Liver (tissue), 9 donors: ENCODE measurements around the gene OSGIN1. TPM values are rescaled to one million over a fixed set of nuclear protein-coding genes. Genes with fewer than 3 reads are reported as not detected.

ENCODE experiments used
- DNase-seq: peaks from one replicate; pipeline ENCODE4 v3.0.0-alpha.2; 2017; ENCODE audit warnings: low spot score
- H3K27ac ChIP-seq, 2 donors: one replicate each; pipeline ENCODE4 v1.7.0; 2013; ENCODE audit warnings: inconsistent platforms in 2 of 2, low read length in 2 of 2, control low read depth in 1 of 2, low read depth in 1 of 2, mild to moderate bottlenecking in 1 of 2
- H3K27me3 ChIP-seq, 4 donors: one replicate each; pipeline versions ENCODE4 v1.6.1 to v1.7.0; 2013; ENCODE audit warnings: low read length in 3 of 4, inconsistent platforms in 1 of 4, mild to moderate bottlenecking in 1 of 4, moderate library complexity in 1 of 4; ENCODE audit not compliant: control insufficient read depth in 4 of 4, insufficient read depth in 4 of 4
- H3K36me3 ChIP-seq, 4 donors: one replicate each; pipeline versions ENCODE4 v1.6.1 to v1.7.0; 2013; ENCODE audit warnings: low read length in 3 of 4, mild to moderate bottlenecking in 3 of 4, low read depth in 1 of 4, moderate library complexity in 1 of 4; ENCODE audit not compliant: control insufficient read depth in 4 of 4, insufficient read depth in 3 of 4
- H3K4me1 ChIP-seq, 4 donors: one replicate each; pipeline versions ENCODE4 v1.6.1 to v1.7.0; 2013; ENCODE audit warnings: low read length in 3 of 4, mild to moderate bottlenecking in 3 of 4, moderate library complexity in 1 of 4; ENCODE audit not compliant: control insufficient read depth in 4 of 4, insufficient read depth in 4 of 4
- H3K4me3 ChIP-seq, 3 donors: one replicate each; pipeline versions ENCODE4 v1.6.1 to v1.7.0; 2013; ENCODE audit warnings: low read length in 3 of 3, control low read depth in 1 of 3, low read depth in 1 of 3, mild to moderate bottlenecking in 1 of 3
- H3K9ac ChIP-seq, 2 donors: one replicate each; pipeline ENCODE4 v1.7.0; 2013; ENCODE audit warnings: low read length in 2 of 2, mild to moderate bottlenecking in 2 of 2, moderate library complexity in 2 of 2, control low read depth in 1 of 2, low read depth in 1 of 2
- H3K9me3 ChIP-seq, 4 donors: one replicate each; pipeline versions ENCODE4 v1.6.1 to v1.7.0; 2013; ENCODE audit warnings: low read length in 3 of 4; ENCODE audit not compliant: control insufficient read depth in 4 of 4
- ATF3 ChIP-seq: IDR thresholded peaks from 2 replicates; pipeline ENCODE4 v1.6.1; 2016; ENCODE audit warnings: antibody characterized with exemption
- CTCF ChIP-seq: fragments of 150-350 bp; IDR thresholded peaks from 2 replicates; pipeline ENCODE4 v1.5.1; 2017; ENCODE audit warnings: improper control_type of control experiment, low read depth, low read length; ENCODE audit not compliant: missing input control
- EGR1 ChIP-seq, 2 donors: IDR thresholded peaks; 2 replicates each; pipeline ENCODE4 v1.6.1; 2016 to 2018; ENCODE audit warnings: antibody characterized with exemption in 2 of 2, low read depth in 2 of 2
- FOXA1 ChIP-seq: IDR thresholded peaks from 2 replicates; pipeline ENCODE4 v1.6.1; 2016; ENCODE audit warnings: antibody characterized with exemption
- FOXA2 ChIP-seq: IDR thresholded peaks from 2 replicates; pipeline ENCODE4 v1.6.1; 2016; ENCODE audit warnings: antibody characterized with exemption
- GABPA ChIP-seq, 2 donors: IDR thresholded peaks in 1 of 2; conservative IDR thresholded peaks in 1 of 2; 2 replicates each; pipeline ENCODE4 v1.6.1; 2016; ENCODE audit warnings: antibody characterized with exemption in 2 of 2, mild to moderate bottlenecking in 1 of 2, moderate library complexity in 1 of 2
- HNF4A ChIP-seq, 2 donors: conservative IDR thresholded peaks; 2 replicates each; pipeline ENCODE4 v1.6.1; 2016; ENCODE audit warnings: antibody characterized with exemption in 2 of 2, mild to moderate bottlenecking in 2 of 2
- HNF4G ChIP-seq: IDR thresholded peaks from 2 replicates; pipeline ENCODE4 v1.6.1; 2016; ENCODE audit warnings: antibody characterized with exemption
- JUND ChIP-seq, 2 donors: IDR thresholded peaks; 2 replicates each; pipeline ENCODE4 v1.6.1; 2016; ENCODE audit warnings: antibody characterized with exemption in 2 of 2
- NR2F2 ChIP-seq: IDR thresholded peaks from 2 replicates; pipeline ENCODE4 v1.6.1; 2016; ENCODE audit warnings: antibody characterized with exemption
- RAD21 ChIP-seq, 2 donors: IDR thresholded peaks; 2 replicates each; pipeline ENCODE4 v1.6.1; 2016; ENCODE audit warnings: antibody characterized with exemption in 2 of 2, mild to moderate bottlenecking in 2 of 2
- REST ChIP-seq: IDR thresholded peaks from 2 replicates; pipeline ENCODE4 v1.6.1; 2016; ENCODE audit warnings: antibody characterized with exemption, mild to moderate bottlenecking
- RXRA ChIP-seq, 2 donors: IDR thresholded peaks; 2 replicates each; pipeline ENCODE4 v1.6.1; 2017 to 2018; ENCODE audit warnings: antibody characterized with exemption in 2 of 2, mild to moderate bottlenecking in 1 of 2
- SP1 ChIP-seq: IDR thresholded peaks from 2 replicates; pipeline ENCODE4 v1.6.1; 2018; ENCODE audit warnings: antibody characterized with exemption, mild to moderate bottlenecking
- TAF1 ChIP-seq: conservative IDR thresholded peaks from 2 replicates; pipeline ENCODE4 v1.6.1; 2016; ENCODE audit warnings: antibody characterized with exemption, mild to moderate bottlenecking
- YY1 ChIP-seq: IDR thresholded peaks from 2 replicates; pipeline ENCODE4 v1.6.1; 2016; ENCODE audit warnings: antibody characterized with exemption, mild to moderate bottlenecking
- WGBS: extraction: QIAGEN DNeasy Blood & Tissue Kit; methylation state at CpG from one replicate; pipeline ENCODE4 v1.1.7; 2013; 5-methylcytosine and 5-hydroxymethylcytosine counted together
- polyA plus RNA-seq, 2 donors: library from polyadenylated mRNA; stranded (reverse) in 1 of 2; unstranded in 1 of 2; fragments of 200-250 nt in 1 of 2; fragments of >200 nt in 1 of 2; fragmentation: Nextera tagmentation in 1 of 2; extraction: Ambion mirVana in 1 of 2; gene quantifications; one replicate each; pipeline versions ENCODE4 v1.2.1 to v1.2.3, GENCODE V29; 2013 to 2015
- total RNA-seq, 2 donors: library from RNA; depleted of rRNA; stranded (reverse); fragments of >200 nt; gene quantifications; one replicate each; pipeline ENCODE4 v1.2.3, GENCODE V29; 2014
- TF ChIP-seq, protein P1 (sequence below): IDR thresholded peaks from 2 replicates; pipeline ENCODE4 v1.6.1; 2016; ENCODE audit warnings: antibody characterized with exemption
- TF ChIP-seq, protein P2 (sequence below): IDR thresholded peaks from 2 replicates; pipeline ENCODE4 v1.6.1; 2016; ENCODE audit warnings: antibody characterized with exemption
- donor health status: healthy.
- donor health status: healthy.
- donor health status: healthy.
- donor health status: healthy.
- donor health status: healthy.

The OSGIN1 gene
- total and polyA plus RNA-seq, 4 donors = 7.1 to 90.4 (median 60.4) TPM

DNA sequence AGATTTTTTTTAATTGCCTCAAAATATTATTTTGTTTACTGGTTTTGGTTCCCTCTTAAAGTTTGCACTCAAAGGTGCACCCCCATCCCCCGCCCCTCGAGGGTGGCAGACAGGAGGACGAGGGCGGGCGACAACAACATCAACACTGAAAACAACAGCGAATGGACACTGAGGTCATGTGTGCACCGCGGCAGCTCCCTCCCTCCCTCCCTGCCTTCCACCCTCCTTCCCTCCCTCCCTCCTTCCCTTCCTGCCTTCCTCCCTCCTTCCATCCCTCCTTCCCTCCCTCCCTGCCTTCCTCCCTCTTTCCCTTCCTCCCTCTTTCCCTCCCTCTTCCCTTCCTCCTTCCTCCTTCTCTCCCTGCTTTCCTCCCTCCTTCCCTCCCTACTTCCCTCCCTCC lies 1.5 kb upstream of the OSGIN1 start:
- H3K9ac ChIP-seq = no peak overlapping the region
- DNase-seq = no peak
- peaks cover 0 to 8% (median 0%) of the 10 kb centered on the region in 4 donors for H3K36me3 ChIP-seq
- H3K9me3 ChIP-seq = no peaks in the 10 kb centered on the region
- no peak overlapping the region for H3K4me3 ChIP-seq
- TF ChIP-seq SP1 = no peak
- no peak for TF ChIP-seq FOXA1
- TF ChIP-seq, protein P1, sequence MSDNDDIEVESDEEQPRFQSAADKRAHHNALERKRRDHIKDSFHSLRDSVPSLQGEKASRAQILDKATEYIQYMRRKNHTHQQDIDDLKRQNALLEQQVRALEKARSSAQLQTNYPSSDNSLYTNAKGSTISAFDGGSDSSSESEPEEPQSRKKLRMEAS = no peak
- no peak for TF ChIP-seq JUND (IDR thresholded peaks at IDR 0.05)
- no peak overlapping the region for H3K27ac ChIP-seq
- 22% methylated on average over 8 of the region's 8 CpGs for WGBS
- no peaks in the 10 kb centered on the region for H3K27me3 ChIP-seq
- H3K4me1 ChIP-seq = peaks cover 14 to 62% (median 48%) of the 10 kb centered on the region in 4 donors

DNA sequence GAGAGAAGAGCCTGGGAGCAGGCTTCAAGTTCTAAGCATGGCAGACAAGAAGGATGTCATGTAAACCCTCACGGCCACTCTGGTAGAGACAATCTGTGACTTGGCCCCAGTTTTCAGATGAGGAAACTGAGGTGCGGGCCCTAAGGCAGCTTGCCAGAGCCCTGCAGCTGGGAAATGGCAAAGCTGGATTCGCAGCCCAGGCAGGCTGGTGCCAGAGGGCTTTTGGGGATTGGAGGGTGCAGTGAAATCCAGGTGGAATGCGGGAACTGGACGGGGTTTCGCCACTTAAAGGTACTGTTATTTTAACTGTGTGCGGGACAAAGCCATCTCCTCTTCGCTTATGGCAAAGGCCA lies 477 bp upstream of the OSGIN1 start:
- 11% methylated on average over 8 of the region's 8 CpGs for WGBS
- H3K9ac ChIP-seq = peak overlapping the region; percentile 37 to 78
- H3K27ac ChIP-seq = peak overlapping the region; percentile 94 to 95
- TF ChIP-seq ATF3 = no peak
- TF ChIP-seq JUND (IDR thresholded peaks at IDR 0.05) = no peak
- peak in 1 of 2 donors; percentile 34 for TF ChIP-seq HNF4A (conservative IDR thresholded peaks at IDR 0.05)
- no peak for TF ChIP-seq FOXA2
- TF ChIP-seq NR2F2 = no peak
- no peak for TF ChIP-seq RXRA (IDR thresholded peaks at IDR 0.05)
- TF ChIP-seq, protein P2, sequence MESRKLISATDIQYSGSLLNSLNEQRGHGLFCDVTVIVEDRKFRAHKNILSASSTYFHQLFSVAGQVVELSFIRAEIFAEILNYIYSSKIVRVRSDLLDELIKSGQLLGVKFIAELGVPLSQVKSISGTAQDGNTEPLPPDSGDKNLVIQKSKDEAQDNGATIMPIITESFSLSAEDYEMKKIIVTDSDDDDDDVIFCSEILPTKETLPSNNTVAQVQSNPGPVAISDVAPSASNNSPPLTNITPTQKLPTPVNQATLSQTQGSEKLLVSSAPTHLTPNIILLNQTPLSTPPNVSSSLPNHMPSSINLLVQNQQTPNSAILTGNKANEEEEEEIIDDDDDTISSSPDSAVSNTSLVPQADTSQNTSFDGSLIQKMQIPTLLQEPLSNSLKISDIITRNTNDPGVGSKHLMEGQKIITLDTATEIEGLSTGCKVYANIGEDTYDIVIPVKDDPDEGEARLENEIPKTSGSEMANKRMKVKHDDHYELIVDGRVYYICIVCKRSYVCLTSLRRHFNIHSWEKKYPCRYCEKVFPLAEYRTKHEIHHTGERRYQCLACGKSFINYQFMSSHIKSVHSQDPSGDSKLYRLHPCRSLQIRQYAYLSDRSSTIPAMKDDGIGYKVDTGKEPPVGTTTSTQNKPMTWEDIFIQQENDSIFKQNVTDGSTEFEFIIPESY = peak; percentile 29
- peak; percentile 42 for TF ChIP-seq SP1
- no peak for TF ChIP-seq CTCF
- TF ChIP-seq REST = no peak
- peak in 1 of 2 donors; percentile 16 for TF ChIP-seq RAD21 (IDR thresholded peaks at IDR 0.05)
- TF ChIP-seq YY1 = peak; percentile 34
- no peak for TF ChIP-seq HNF4G
- TF ChIP-seq, protein P1 = no peak
- no peak for TF ChIP-seq TAF1
- TF ChIP-seq GABPA (IDR thresholded peaks at IDR 0.05 in 1 of 2, conservative IDR thresholded peaks at IDR 0.05 in 1 of 2) = no peak
- TF ChIP-seq FOXA1 = no peak
- peak in 1 of 2 donors; percentile 27 for TF ChIP-seq EGR1 (IDR thresholded peaks at IDR 0.05; ENCODE audit: low read depth in 2 of 2)
- H3K27me3 ChIP-seq = no peaks in the 10 kb centered on the region
- no peak for DNase-seq
- no peaks in the 10 kb centered on the region for H3K9me3 ChIP-seq
- peaks cover 0 to 11% (median 0%) of the 10 kb centered on the region in 4 donors for H3K36me3 ChIP-seq
- peaks cover 9 to 52% (median 40%) of the 10 kb centered on the region in 4 donors for H3K4me1 ChIP-seq
- H3K4me3 ChIP-seq = peak overlapping the region in 2 of 3 donors; percentile 29 to 80
